Keratinocyte (primary cell): Measurements from ENCODE around the gene CDIPT. TPM values are rescaled to one million over a fixed set of nuclear protein-coding genes. Genes with fewer than 3 reads are reported as not detected.

Experiments
- DNase-seq: peaks from one replicate; pipeline ENCODE4 v3.0.0-alpha.2; 2011; ENCODE audit warnings: low read depth, missing footprints, low spot score
- FAIRE-seq: peaks from 2 replicates; lab custom pipeline; 2011; peaks lifted over from hg19 to GRCh38; lab: Jason Lieb, UNC
- H2AFZ ChIP-seq: 2 replicates; pipeline ENCODE4 v1.6.0; 2012; ENCODE audit warnings: low read length, control low read depth, inconsistent platforms; ENCODE audit not compliant: control insufficient read depth
- H3K27ac ChIP-seq: 2 replicates; pipeline ENCODE4 v1.5.1; 2011; ENCODE audit warnings: low read length; ENCODE audit not compliant: control insufficient read depth, insufficient read depth
- H3K27me3 ChIP-seq: 3 replicates; pipeline ENCODE4 v1.6.0; 2011; ENCODE audit warnings: low read length; ENCODE audit not compliant: control insufficient read depth, insufficient read depth; ENCODE audit errors: extremely low read depth
- H3K36me3 ChIP-seq, 2 experiments: 2 replicates in 1 of 2; 3 replicates in 1 of 2; pipeline ENCODE4 v1.5.1; 2011; ENCODE audit warnings: low read length in 2 of 2, mild to moderate bottlenecking in 1 of 2; ENCODE audit not compliant: control insufficient read depth in 2 of 2, insufficient read depth in 2 of 2; ENCODE audit errors: extremely low read depth in 1 of 2
- H3K4me1 ChIP-seq: 3 replicates; pipeline ENCODE4 v1.5.1; 2011; ENCODE audit warnings: low read length; ENCODE audit not compliant: control insufficient read depth, insufficient read depth; ENCODE audit errors: extremely low read depth
- H3K4me2 ChIP-seq: 3 replicates; pipeline ENCODE4 v1.6.0; 2011; ENCODE audit warnings: low read depth, low read length; ENCODE audit not compliant: control insufficient read depth, insufficient read depth; ENCODE audit errors: extremely low read depth
- H3K4me3 ChIP-seq, 3 experiments: fragments of 200-600 bp in 1 of 3; sonication (generic) in 1 of 3; 2 replicates in 2 of 3; 3 replicates in 1 of 3; pipeline ENCODE4 v1.5.1; 2011 to 2016; ENCODE audit warnings: low read length in 3 of 3, mild to moderate bottlenecking in 3 of 3, control low read depth in 2 of 3, inconsistent platforms in 1 of 3, low read depth in 1 of 3, mixed read lengths in 1 of 3, mixed run types in 1 of 3, moderate library complexity in 1 of 3; ENCODE audit not compliant: control insufficient read depth in 2 of 3, insufficient read depth in 2 of 3; ENCODE audit errors: extremely low read depth in 1 of 3
- H3K79me2 ChIP-seq: 2 replicates; pipeline ENCODE4 v1.6.0; 2012; ENCODE audit warnings: low read length; ENCODE audit not compliant: control insufficient read depth, insufficient read depth
- H3K9ac ChIP-seq: 3 replicates; pipeline ENCODE4 v1.6.0; 2011; ENCODE audit warnings: low read length; ENCODE audit not compliant: control insufficient read depth, insufficient read depth; ENCODE audit errors: extremely low read depth
- H3K9me1 ChIP-seq: 3 replicates; pipeline ENCODE4 v1.6.0; 2011; ENCODE audit warnings: low read length; ENCODE audit not compliant: control insufficient read depth, insufficient read depth; ENCODE audit errors: extremely low read depth
- H3K9me3 ChIP-seq: 2 replicates; pipeline ENCODE4 v1.5.1; 2012; ENCODE audit warnings: low read depth, low read length; ENCODE audit not compliant: control insufficient read depth
- H4K20me1 ChIP-seq: 3 replicates; pipeline ENCODE4 v1.6.0; 2011; ENCODE audit warnings: low read length; ENCODE audit not compliant: control insufficient read depth, insufficient read depth; ENCODE audit errors: extremely low read depth
- CTCF ChIP-seq, 3 experiments: IDR thresholded peaks in 1 of 3; conservative IDR thresholded peaks in 1 of 3; optimal IDR thresholded peaks in 1 of 3; 2 replicates in 2 of 3; 3 replicates in 1 of 3; pipeline versions ENCODE3 to v1.5.1; 2011; ENCODE audit warnings: low read length in 3 of 3, mild to moderate bottlenecking in 3 of 3, moderate library complexity in 2 of 3, control low read depth in 1 of 3, inconsistent platforms in 1 of 3; ENCODE audit not compliant: insufficient read depth in 2 of 3; ENCODE audit errors: extremely low read depth in 1 of 3
- EZH2 ChIP-seq: IDR thresholded peaks from one replicate; pipeline ENCODE4 v1.6.1; 2012; ENCODE audit warnings: inconsistent platforms, mild to moderate bottlenecking, low read length, moderate library complexity
- dilution Hi-C: fragments of 300-500 bp; cut with MboI; formaldehyde crosslinking; loops from one replicate; pipeline ENCODE4 v1.7.0; 2020; ENCODE audit warnings: low sequenced_read_pairs; ENCODE audit not compliant: extremely low pct_ligation_motif_present
- polyA plus RNA-seq, 5 experiments: library from polyadenylated mRNA; depleted of rRNA in 3 of 5; stranded (reverse) in 3 of 5; stranded (forward) in 1 of 5; unstranded in 1 of 5; fragments of >200 nt; gene quantifications; 1 replicate in 1 of 5; 2 replicates in 3 of 5; 3 replicates in 1 of 5; pipeline versions ENCODE4 v1.2.1 to v1.2.3, GENCODE V29; 2011 to 2012; ENCODE audit warnings: missing spikeins in 2 of 5, low read depth in 1 of 5, low replicate concordance in 1 of 5

Gene CDIPT
- polyA plus RNA-seq, 1 donor (not counting 4 experiments of a cell fraction or from before 2014, with no cell fraction given), result 49.5 TPM

DNA sequence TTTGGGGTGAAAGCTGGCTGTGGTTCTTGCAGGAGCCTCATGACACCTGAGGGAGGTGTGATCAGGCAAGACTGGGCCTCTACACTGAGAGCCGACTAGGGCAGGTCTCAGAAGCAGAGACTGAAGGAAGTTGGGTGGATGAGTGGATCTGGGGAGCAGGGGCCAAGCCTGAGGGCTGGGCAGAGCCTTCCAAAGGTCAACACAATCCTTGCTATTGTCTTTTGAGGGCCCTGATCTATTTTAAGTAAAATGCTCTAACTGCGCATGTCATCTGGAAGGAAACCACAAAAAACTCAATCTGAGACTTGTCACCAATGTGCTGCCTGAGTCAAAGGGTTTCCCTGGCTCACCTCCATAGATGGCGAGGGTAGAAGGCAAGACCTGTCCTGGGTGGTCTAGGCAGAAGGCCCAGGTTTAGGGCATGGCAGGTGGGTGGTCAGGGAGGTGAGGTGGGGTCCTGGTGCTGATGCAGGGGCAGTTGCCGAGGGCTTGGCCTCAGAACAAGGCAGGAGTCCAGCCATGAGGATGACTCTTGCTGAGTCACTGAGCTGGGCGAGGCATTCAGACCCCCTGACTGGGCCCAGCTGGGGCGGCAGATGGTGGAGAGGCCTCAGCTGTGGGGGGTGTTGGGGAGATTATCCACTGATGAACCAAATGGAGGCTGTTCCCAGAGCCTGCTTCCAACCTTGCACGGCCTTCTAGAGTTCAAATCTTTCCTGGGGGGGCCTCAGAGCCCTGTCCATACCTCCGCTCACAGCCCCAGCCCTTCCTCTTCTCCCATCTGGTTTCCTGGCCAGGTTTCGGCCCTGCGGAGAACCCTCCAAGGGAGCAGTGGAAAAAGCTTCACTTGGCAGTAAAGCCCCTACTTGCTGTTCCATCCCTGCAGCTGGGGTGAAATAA lies 37.6 kb downstream of the CDIPT start:
- H3K79me2 ChIP-seq, result peaks cover 70% of the 10 kb centered on the region
- DNase-seq, result no peak
- H3K9ac ChIP-seq, result no peak overlapping the region

GRCh38 chr16:29824589-29825144 lies 38.4 kb downstream of the CDIPT start:
- no peak for FAIRE-seq
- dilution Hi-C loops, result no loop called here
- TF ChIP-seq EZH2, result no peak
- no peak for TF ChIP-seq CTCF (optimal IDR thresholded peaks at IDR 0.05 in 1 of 3, IDR thresholded peaks at IDR 0.05 in 1 of 3, conservative IDR thresholded peaks at IDR 0.05 in 1 of 3; ENCODE audit: extremely low read depth in 1 of 3, insufficient read depth in 2 of 3, low read length in 3 of 3)
- H3K79me2 ChIP-seq, result peaks cover 70% of the 10 kb centered on the region
- H3K4me2 ChIP-seq, result peak overlapping the region; percentile 39
- no peaks in the 10 kb centered on the region for H3K9me3 ChIP-seq
- no peaks in the 10 kb centered on the region for H4K20me1 ChIP-seq
- H3K9ac ChIP-seq, result no peak overlapping the region
- peak overlapping the region; percentile 34 for H3K27ac ChIP-seq
- H3K36me3 ChIP-seq, result peaks cover 3 to 5% of the 10 kb centered on the region in 2 experiments
- H3K4me3 ChIP-seq, result peak overlapping the region in 1 of 3 experiments; percentile 21
- H2AFZ ChIP-seq, result no peak overlapping the region
- no peak for DNase-seq
- peaks cover 6% of the 10 kb centered on the region for H3K9me1 ChIP-seq
- peaks cover 46% of the 10 kb centered on the region for H3K4me1 ChIP-seq
- H3K27me3 ChIP-seq, result no peaks in the 10 kb centered on the region

More for the DNA sequence above, 37.6 kb downstream of the CDIPT start:
- Histone ChIP-seq H3K4me3 (peak overlapping the region in 1 of 3 experiments; percentile 21), H3K9me1 (peaks cover 6% of the 10 kb centered on the region), H4K20me1 (no peaks in the 10 kb centered on the region), H3K36me3 (peaks cover 6 to 8% of the 10 kb centered on the region in 2 experiments), H3K4me2 (peak overlapping the region; percentile 39), H3K9me3 (no peaks in the 10 kb centered on the region), H3K27me3 (no peaks in the 10 kb centered on the region), H2AFZ (no peak overlapping the region), H3K4me1 (peaks cover 41% of the 10 kb centered on the region), H3K27ac (peak overlapping the region; percentile 34)
- TF ChIP-seq EZH2 (no peak), CTCF (optimal IDR thresholded peaks at IDR 0.05 in 1 of 3, IDR thresholded peaks at IDR 0.05 in 1 of 3, conservative IDR thresholded peaks at IDR 0.05 in 1 of 3; ENCODE audit: extremely low read depth in 1 of 3, insufficient read depth in 2 of 3, low read length in 3 of 3) (no peak)
- no peak for FAIRE-seq
- dilution Hi-C loops, result no loop called here
